ENCODE measurements around the gene RNASEH2B.

GRCh38 chr13:50991579-50992521 lies 82.3 kb downstream of the RNASEH2B start:
- TF ChIP-seq, protein P1, sequence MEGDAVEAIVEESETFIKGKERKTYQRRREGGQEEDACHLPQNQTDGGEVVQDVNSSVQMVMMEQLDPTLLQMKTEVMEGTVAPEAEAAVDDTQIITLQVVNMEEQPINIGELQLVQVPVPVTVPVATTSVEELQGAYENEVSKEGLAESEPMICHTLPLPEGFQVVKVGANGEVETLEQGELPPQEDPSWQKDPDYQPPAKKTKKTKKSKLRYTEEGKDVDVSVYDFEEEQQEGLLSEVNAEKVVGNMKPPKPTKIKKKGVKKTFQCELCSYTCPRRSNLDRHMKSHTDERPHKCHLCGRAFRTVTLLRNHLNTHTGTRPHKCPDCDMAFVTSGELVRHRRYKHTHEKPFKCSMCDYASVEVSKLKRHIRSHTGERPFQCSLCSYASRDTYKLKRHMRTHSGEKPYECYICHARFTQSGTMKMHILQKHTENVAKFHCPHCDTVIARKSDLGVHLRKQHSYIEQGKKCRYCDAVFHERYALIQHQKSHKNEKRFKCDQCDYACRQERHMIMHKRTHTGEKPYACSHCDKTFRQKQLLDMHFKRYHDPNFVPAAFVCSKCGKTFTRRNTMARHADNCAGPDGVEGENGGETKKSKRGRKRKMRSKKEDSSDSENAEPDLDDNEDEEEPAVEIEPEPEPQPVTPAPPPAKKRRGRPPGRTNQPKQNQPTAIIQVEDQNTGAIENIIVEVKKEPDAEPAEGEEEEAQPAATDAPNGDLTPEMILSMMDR (IDR thresholded peaks at IDR 0.05): no peak
- TF ChIP-seq EZH2 (IDR thresholded peaks at IDR 0.05; ENCODE audit: borderline replicate concordance, insufficient read depth, low read depth, low read length, poor library complexity, severe bottlenecking): no peak
